Immature natural killer cell (primary cell): ENCODE measurements around the gene SOX21. TPM values are rescaled to one million over a fixed set of nuclear protein-coding genes. Genes with fewer than 3 reads are reported as not detected.

ENCODE experiments used
- polyA plus RNA-seq, 3 donors: library from polyadenylated mRNA; unstranded; fragments of 300-500 nt; fragmentation: Illumina TruSeq; gene quantifications; one replicate each; pipeline ENCODE4 v1.2.3, GENCODE V29; 2021

SOX21 gene
- polyA plus RNA-seq, 3 donors from 2014 or later = not detected

Other genes starting within 250 kb of the SOX21 start
- under 1 TPM in 1 of 3 donors, not detected in 2; 0.12 TPM for gene DCT, start 232.9 kb downstream of the SOX21 start, polyA plus RNA-seq
- 10 to 100 TPM in 1 of 3 donors, 1 to 10 TPM in 2; 5.1 to 10.5 (median 8.9) TPM for gene TGDS, start 116.4 kb downstream of the SOX21 start, polyA plus RNA-seq
- gene GPR180, start 110.7 kb downstream of the SOX21 start, polyA plus RNA-seq = 1 to 10 TPM in 2 of 3 donors, under 1 TPM in 1; 0.75 to 3.3 (median 1.0) TPM